Suprapubic skin (tissue), 3 donors: ENCODE data around the gene BLOC1S1.

Experiments
- EP300 ChIP-seq: sonication (generic); formaldehyde crosslinking; IDR thresholded peaks from one replicate; pipeline ENCODE4 v1.6.1; 2017; ENCODE audit warnings: antibody characterized with exemption
- TF ChIP-seq, protein P1 (sequence below), 2 donors: fragments of 200-600 bp in 1 of 2; fragments of 450-650 bp in 1 of 2; sonication (generic) in 1 of 2; IDR thresholded peaks; one replicate each; pipeline ENCODE4 v1.5.1; 2016 to 2019; ENCODE audit warnings: antibody characterized with exemption in 2 of 2, mild to moderate bottlenecking in 1 of 2, moderate library complexity in 1 of 2

DNA sequence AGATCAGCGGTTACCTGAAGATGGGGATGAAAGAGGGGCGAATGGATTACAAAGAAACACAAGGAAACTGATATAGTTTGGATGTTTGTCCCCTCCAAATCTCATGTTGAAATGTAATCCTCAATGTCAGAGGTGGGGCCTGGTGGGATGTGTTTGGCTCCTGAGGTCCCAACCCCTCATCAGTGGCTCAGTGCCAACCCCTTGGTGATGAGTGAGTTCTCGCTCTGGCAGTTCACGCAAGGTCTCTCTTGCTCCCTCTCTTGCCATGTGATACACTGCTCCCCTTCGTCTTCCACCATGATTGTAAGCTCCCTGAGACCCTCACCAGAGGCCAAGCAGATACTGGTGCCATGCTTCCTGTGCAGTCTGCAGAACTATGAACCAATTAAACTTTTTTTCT, 36.2 kb upstream of the BLOC1S1 start:
- TF ChIP-seq, protein P1, sequence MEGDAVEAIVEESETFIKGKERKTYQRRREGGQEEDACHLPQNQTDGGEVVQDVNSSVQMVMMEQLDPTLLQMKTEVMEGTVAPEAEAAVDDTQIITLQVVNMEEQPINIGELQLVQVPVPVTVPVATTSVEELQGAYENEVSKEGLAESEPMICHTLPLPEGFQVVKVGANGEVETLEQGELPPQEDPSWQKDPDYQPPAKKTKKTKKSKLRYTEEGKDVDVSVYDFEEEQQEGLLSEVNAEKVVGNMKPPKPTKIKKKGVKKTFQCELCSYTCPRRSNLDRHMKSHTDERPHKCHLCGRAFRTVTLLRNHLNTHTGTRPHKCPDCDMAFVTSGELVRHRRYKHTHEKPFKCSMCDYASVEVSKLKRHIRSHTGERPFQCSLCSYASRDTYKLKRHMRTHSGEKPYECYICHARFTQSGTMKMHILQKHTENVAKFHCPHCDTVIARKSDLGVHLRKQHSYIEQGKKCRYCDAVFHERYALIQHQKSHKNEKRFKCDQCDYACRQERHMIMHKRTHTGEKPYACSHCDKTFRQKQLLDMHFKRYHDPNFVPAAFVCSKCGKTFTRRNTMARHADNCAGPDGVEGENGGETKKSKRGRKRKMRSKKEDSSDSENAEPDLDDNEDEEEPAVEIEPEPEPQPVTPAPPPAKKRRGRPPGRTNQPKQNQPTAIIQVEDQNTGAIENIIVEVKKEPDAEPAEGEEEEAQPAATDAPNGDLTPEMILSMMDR (IDR thresholded peaks at IDR 0.05) = no peak
- TF ChIP-seq EP300 = no peak
